Activated CD8-positive, alpha-beta T cell treated with anti-CD3 and anti-CD28 coated beads for 36 hours (primary cell): Measurements from ENCODE around the gene TRANK1. TPM values are rescaled to one million over a fixed set of nuclear protein-coding genes. Genes with fewer than 3 reads are reported as not detected.

Experiments used
- ATAC-seq: fragments of 200-7000 bp; cut with Tn5 transposase; one replicate; pipeline ENCODE4 v1.10.0; 2021; ENCODE audit warnings: mild to moderate bottlenecking, moderate library complexity
- CTCF ChIA-PET: fragments of 350-600 bp; sonication (Branson Sonifier 250); formaldehyde crosslinking; loops from one replicate; lab custom pipeline; 2021; ENCODE audit warnings: antibody characterized with exemption; lab: Charles Lee
- POLR2A ChIA-PET: fragments of 350-600 bp; sonication (Branson Sonifier 250); formaldehyde crosslinking; loops from one replicate; lab custom pipeline; 2021; ENCODE audit warnings: antibody characterized with exemption; lab: Charles Lee
- DNase-seq: peaks from one replicate; pipeline ENCODE4 v3.0.0-alpha.2; 2020
- H3K27ac Mint-ChIP-seq: one replicate; pipeline ENCODE4 v1.8.0; 2021; ENCODE audit warnings: mild to moderate bottlenecking, mixed read lengths
- H3K27me3 Mint-ChIP-seq: one replicate; pipeline ENCODE4 v1.8.0; 2021; ENCODE audit warnings: mixed read lengths
- H3K36me3 Mint-ChIP-seq: one replicate; pipeline ENCODE4 v1.8.0; 2021; ENCODE audit warnings: low read depth, mixed read lengths
- H3K4me1 Mint-ChIP-seq: one replicate; pipeline ENCODE4 v1.8.0; 2021; ENCODE audit warnings: low read depth, mixed read lengths
- H3K4me3 Mint-ChIP-seq: one replicate; pipeline ENCODE4 v1.8.0; 2021; ENCODE audit warnings: mild to moderate bottlenecking, moderate library complexity, mixed read lengths
- H3K9me3 Mint-ChIP-seq: one replicate; pipeline ENCODE4 v1.8.0; 2021; ENCODE audit warnings: mixed read lengths
- CTCF ChIP-seq: fragments of 200-600 bp; IDR thresholded peaks from one replicate; pipeline ENCODE4 v1.8.0; 2022; ENCODE audit warnings: antibody characterized with exemption, mild to moderate bottlenecking
- intact Hi-C: fragments of 100-400 bp; cut with micrococcal nuclease; formaldehyde crosslinking; loops from one replicate; pipeline ENCODE4 v1.10.0; 2022
- total RNA-seq, 2 experiments: library from RNA; stranded (reverse); gene quantifications; one replicate each; pipeline ENCODE4 v1.2.3, GENCODE V29; 2021

TRANK1 gene
- total RNA-seq, 2 experiments from 2014 or later = 16.0 to 17.4 TPM

GRCh38 chr3:36866368-36866767 lies 78.5 kb downstream of the TRANK1 start:
- Mint-ChIP-seq H3K4me3 (no peak overlapping the region), H3K27me3 (no peaks in the 10 kb centered on the region), H3K4me1 (peaks cover 17% of the 10 kb centered on the region), H3K27ac (no peak overlapping the region), H3K36me3 (peaks cover 7% of the 10 kb centered on the region), H3K9me3 (no peaks in the 10 kb centered on the region)
- ChIA-PET CTCF (interaction anchor here (0.8 to 6.0 kb wide), 8 partner anchors 9 to 137 kb away, joined by 3 to 52 read pairs (median 16); no protein-coding TSS in a partner anchor), POLR2A (interaction anchor here (0.8 kb wide), 1 partner anchor 9 kb away, joined by 3 read pairs; no protein-coding TSS in a partner anchor)
- no peak for TF ChIP-seq CTCF
- ATAC-seq (no peak), DNase-seq (no peak)
- intact Hi-C loops = no loop called here

GRCh38 chr3:36864180-36865053 lies 80.4 kb downstream of the TRANK1 start:
- peak; percentile 45 for ATAC-seq
- POLR2A ChIA-PET = interaction anchor here (1.9 kb wide), 1 partner anchor 24 kb away, joined by 3 read pairs; no protein-coding TSS in a partner anchor
- peaks cover 11% of the 10 kb centered on the region for H3K36me3 Mint-ChIP-seq
- DNase-seq = peak; percentile 12
- CTCF ChIA-PET = interaction anchor here (1.0 to 6.0 kb wide), 4 partner anchors 9 to 93 kb away, joined by 3 to 52 read pairs (median 4); no protein-coding TSS in a partner anchor
- H3K27ac Mint-ChIP-seq = peak overlapping the region; percentile 29
- no peak overlapping the region for H3K4me3 Mint-ChIP-seq
- no peak for TF ChIP-seq CTCF
- intact Hi-C loops = no loop called here
- peaks cover 17% of the 10 kb centered on the region for H3K4me1 Mint-ChIP-seq
- no peaks in the 10 kb centered on the region for H3K27me3 Mint-ChIP-seq
- H3K9me3 Mint-ChIP-seq = no peaks in the 10 kb centered on the region

- ATAC-seq (no peak), DNase-seq (no peak)
- no peaks in the 10 kb centered on the region for H3K27me3 Mint-ChIP-seq
- intact Hi-C loops = no loop called here
- ChIA-PET CTCF (no interaction called here), POLR2A (no interaction called here)
- H3K27ac Mint-ChIP-seq = no peak overlapping the region
- H3K4me3 Mint-ChIP-seq = no peak overlapping the region
- TF ChIP-seq CTCF = no peak
- H3K4me1 Mint-ChIP-seq = peaks cover 17% of the 10 kb centered on the region
- no peaks in the 10 kb centered on the region for H3K9me3 Mint-ChIP-seq
- H3K36me3 Mint-ChIP-seq = peaks cover 15% of the 10 kb centered on the region
Measured at GRCh38 chr3:36862076-36862755, 82.6 kb downstream of the TRANK1 start.

- ChIA-PET CTCF (interaction anchor here (3.0 to 4.7 kb wide), 2 partner anchors 9 to 99 kb away, joined by 10 to 43 read pairs; no protein-coding TSS in a partner anchor), POLR2A (no interaction called here)
- no peak overlapping the region for H3K27ac Mint-ChIP-seq
- H3K36me3 Mint-ChIP-seq = peaks cover 24% of the 10 kb centered on the region
- H3K9me3 Mint-ChIP-seq = no peaks in the 10 kb centered on the region
- TF ChIP-seq CTCF = no peak
- peaks cover 9% of the 10 kb centered on the region for H3K4me1 Mint-ChIP-seq
- H3K27me3 Mint-ChIP-seq = no peaks in the 10 kb centered on the region
- no peak overlapping the region for H3K4me3 Mint-ChIP-seq
- DNase-seq (no peak), ATAC-seq (no peak)
- intact Hi-C loops = no loop called here
Measured at GRCh38 chr3:36859494-36859893, 85.4 kb downstream of the TRANK1 start.
